H1 (cell line): Measurements from ENCODE around the gene GALNT2. TPM values are rescaled to one million over a fixed set of nuclear protein-coding genes. Genes with fewer than 3 reads are reported as not detected.

Experiments
- CTCF ChIA-PET: fragments of 300-600 bp; sonication (Branson Sonifier 250); formaldehyde crosslinking; loops from one replicate; lab custom pipeline; 2021; ENCODE audit not compliant: partially characterized antibody; lab: Charles Lee
- POLR2A ChIA-PET: fragments of 300-600 bp; sonication (Branson Sonifier 250); formaldehyde crosslinking; loops from one replicate; lab custom pipeline; 2021; ENCODE audit warnings: inconsistent platforms; ENCODE audit not compliant: partially characterized antibody; lab: Charles Lee
- DNase-seq, 2 experiments: peaks; one replicate each; pipeline versions ENCODE4 v3.0.0 to v3.0.0-alpha.2; 2010 to 2022; ENCODE audit warnings: low spot score in 2 of 2, low read depth in 1 of 2, mixed read lengths in 1 of 2
- FAIRE-seq: peaks from 2 replicates; lab custom pipeline; 2011; peaks lifted over from hg19 to GRCh38; lab: Jason Lieb, UNC
- H2AFZ ChIP-seq: 2 replicates; pipeline ENCODE4 v1.8.1; 2012; ENCODE audit warnings: low read length, inconsistent platforms
- H2AK5ac ChIP-seq: 2 replicates; pipeline ENCODE4 v1.6.1; 2013; ENCODE audit warnings: low read depth, low read length
- H2BK120ac ChIP-seq: replicated peaks from 2 replicates; pipeline ENCODE3; 2013; ENCODE audit warnings: low read depth, low read length, inconsistent platforms
- H2BK12ac ChIP-seq: 2 replicates; pipeline ENCODE4 v1.6.1; 2013; ENCODE audit warnings: low read depth, low read length
- H2BK15ac ChIP-seq: 2 replicates; pipeline ENCODE4 v1.6.1; 2013; ENCODE audit warnings: low read length
- H2BK20ac ChIP-seq: 2 replicates; pipeline ENCODE4 v1.6.1; 2013; ENCODE audit warnings: low read length
- H2BK5ac ChIP-seq: 2 replicates; pipeline ENCODE4 v1.6.1; 2013; ENCODE audit warnings: low read depth, low read length
- H3K14ac ChIP-seq: 2 replicates; pipeline ENCODE4 v1.6.1; 2013; ENCODE audit warnings: inconsistent platforms; ENCODE audit not compliant: insufficient read length
- H3K18ac ChIP-seq: 2 replicates; pipeline ENCODE4 v1.6.1; 2013; ENCODE audit warnings: low read length; ENCODE audit errors: extremely low read depth
- H3K23ac ChIP-seq: 2 replicates; pipeline ENCODE4 v1.6.1; 2013; ENCODE audit warnings: inconsistent platforms; ENCODE audit not compliant: insufficient read length
- H3K23me2 ChIP-seq: 2 replicates; pipeline ENCODE4 v1.6.1; 2013; ENCODE audit warnings: low read depth, low read length
- H3K27ac ChIP-seq: 2 replicates; pipeline ENCODE4 v1.6.1; 2011; ENCODE audit warnings: low read depth, low read length, inconsistent platforms
- H3K27me3 ChIP-seq, 4 experiments: replicated peaks in 1 of 4; 1 replicate in 1 of 4; 2 replicates in 3 of 4; pipeline versions ENCODE4 v1.6.1 to v1.8.1; 2011 to 2013; ENCODE audit warnings: low read length in 3 of 4, mild to moderate bottlenecking in 3 of 4, inconsistent platforms in 2 of 4, mixed read lengths in 2 of 4, moderate library complexity in 1 of 4; ENCODE audit not compliant: control insufficient read depth in 3 of 4, insufficient read depth in 3 of 4; ENCODE audit errors: extremely low read depth in 1 of 4
- H3K36me3 ChIP-seq, 4 experiments: 2 replicates each; pipeline versions ENCODE4 v1.6.1 to v1.8.1; 2011 to 2013; ENCODE audit warnings: mild to moderate bottlenecking in 4 of 4, low read length in 3 of 4, moderate library complexity in 2 of 4, control low read depth in 1 of 4, inconsistent platforms in 1 of 4; ENCODE audit not compliant: insufficient read depth in 4 of 4, control insufficient read depth in 2 of 4
- H3K4ac ChIP-seq: replicated peaks from 2 replicates; pipeline ENCODE3; 2013; ENCODE audit warnings: low read length, low read depth, mixed read lengths, inconsistent platforms; ENCODE audit not compliant: insufficient read length
- H3K4me1 ChIP-seq, 4 experiments: replicated peaks in 1 of 4; 1 replicate in 1 of 4; 2 replicates in 3 of 4; pipeline versions ENCODE4 v1.6.1 to v1.8.1; 2011 to 2013; ENCODE audit warnings: low read length in 3 of 4, inconsistent platforms in 2 of 4, mixed read lengths in 1 of 4; ENCODE audit not compliant: insufficient read depth in 4 of 4, control insufficient read depth in 3 of 4
- H3K4me2 ChIP-seq, 2 experiments: 2 replicates each; pipeline versions ENCODE4 v1.6.1 to v1.8.1; 2011 to 2013; ENCODE audit warnings: low read depth in 2 of 2, low read length in 2 of 2, control low read depth in 1 of 2, inconsistent platforms in 1 of 2, mild to moderate bottlenecking in 1 of 2; ENCODE audit not compliant: insufficient read depth in 1 of 2
- H3K4me3 ChIP-seq, 4 experiments: fragments of 200-600, 300-600 bp in 1 of 4; sonication (generic), shearing (Covaris generic), sonication (Bioruptor Twin) in 1 of 4; 2 replicates each; pipeline versions ENCODE4 v1.5.1 to v1.8.1; 2011 to 2016; ENCODE audit warnings: low read length in 4 of 4, low read depth in 3 of 4, control low read depth in 2 of 4, inconsistent platforms in 2 of 4, mild to moderate bottlenecking in 2 of 4, mixed read lengths in 1 of 4, moderate library complexity in 1 of 4; ENCODE audit not compliant: insufficient read depth in 2 of 4; ENCODE audit errors: extremely low read depth in 1 of 4
- H3K56ac ChIP-seq: replicated peaks from 2 replicates; pipeline ENCODE3; 2013; ENCODE audit warnings: low read depth, mild to moderate bottlenecking, mixed read lengths, low read length, inconsistent platforms; ENCODE audit not compliant: insufficient read length
- H3K79me1 ChIP-seq: 2 replicates; pipeline ENCODE4 v1.6.1; 2013; ENCODE audit warnings: low read depth, low read length, control low read depth
- H3K79me2 ChIP-seq, 2 experiments: 2 replicates each; pipeline versions ENCODE4 v1.6.1 to v1.8.1; 2012 to 2013; ENCODE audit warnings: low read length in 2 of 2, mild to moderate bottlenecking in 2 of 2, inconsistent platforms in 1 of 2; ENCODE audit not compliant: insufficient read depth in 2 of 2, control insufficient read depth in 1 of 2
- H3K9ac ChIP-seq, 4 experiments: replicated peaks in 1 of 4; 1 replicate in 1 of 4; 2 replicates in 3 of 4; pipeline versions ENCODE4 v1.6.1 to v1.8.1; 2011 to 2013; ENCODE audit warnings: low read depth in 3 of 4, low read length in 3 of 4, control low read depth in 2 of 4, mild to moderate bottlenecking in 2 of 4, moderate library complexity in 2 of 4, inconsistent platforms in 1 of 4; ENCODE audit errors: extremely low read depth in 1 of 4
- H3K9me3 ChIP-seq, 2 experiments: 2 replicates each; pipeline versions ENCODE4 v1.6.1 to v1.8.1; 2012 to 2013; ENCODE audit warnings: mild to moderate bottlenecking in 2 of 2, moderate library complexity in 2 of 2, control low read depth in 1 of 2, inconsistent platforms in 1 of 2, low read depth in 1 of 2, low read length in 1 of 2, mixed read lengths in 1 of 2; ENCODE audit not compliant: insufficient read depth in 2 of 2
- H4K20me1 ChIP-seq, 2 experiments: replicated peaks in 1 of 2; 2 replicates each; pipeline versions ENCODE3 to v1.8.1; 2011 to 2013; ENCODE audit warnings: inconsistent platforms in 2 of 2, low read length in 2 of 2, mild to moderate bottlenecking in 1 of 2; ENCODE audit not compliant: insufficient read depth in 2 of 2, control insufficient read depth in 1 of 2
- H4K5ac ChIP-seq: 2 replicates; pipeline ENCODE4 v1.6.1; 2013; ENCODE audit warnings: low read length, low read depth, mixed read lengths, inconsistent platforms; ENCODE audit not compliant: insufficient read length
- H4K8ac ChIP-seq: 2 replicates; pipeline ENCODE4 v1.8.0; 2013; ENCODE audit warnings: mild to moderate bottlenecking, moderate library complexity, low read length, inconsistent platforms; ENCODE audit not compliant: insufficient read depth; ENCODE audit errors: extremely low read depth
- H4K91ac ChIP-seq: replicated peaks from 2 replicates; pipeline ENCODE3; 2013; ENCODE audit warnings: low read length, mixed read lengths, inconsistent platforms; ENCODE audit not compliant: insufficient read length
- EGR1 ChIP-seq: IDR thresholded peaks from 2 replicates; pipeline ENCODE4 v1.6.1; 2011; ENCODE audit warnings: low read depth, low read length, borderline replicate concordance
- WGBS, 2 experiments: shearing (Covaris generic) in 1 of 2; methylation state at CpG; one replicate each; pipeline versions ENCODE4 v1.1.6 to v1.1.7; 2013 to 2015; ENCODE audit warnings: low lambda C conversion rate in 2 of 2, mixed read lengths in 2 of 2, inconsistent platforms in 1 of 2, low coverage in 1 of 2, missing lambda C conversion rate in 1 of 2; ENCODE audit not compliant: insufficient replicate concordance in 2 of 2, insufficient coverage in 1 of 2, insufficient read length in 1 of 2; ENCODE audit errors: extremely low coverage in 1 of 2, missing lambda C conversion rate in 1 of 2; 5-methylcytosine and 5-hydroxymethylcytosine counted together
- polyA plus RNA-seq, 7 experiments: library from polyadenylated mRNA; depleted of rRNA in 3 of 7; stranded (reverse) in 5 of 7; unstranded in 2 of 7; fragments of >200 nt in 5 of 7; fragments of 200-250 nt in 2 of 7; gene quantifications; 1 replicate in 5 of 7; 2 replicates in 1 of 7; 4 replicates in 1 of 7; pipeline versions ENCODE4 v1.2.1 to v1.2.3, GENCODE V29; 2011 to 2013; ENCODE audit warnings: missing spikeins in 2 of 7, mixed read lengths in 2 of 7
- total RNA-seq: library from RNA; stranded (reverse); fragmentation: NEBNext Ultra II Directional; extraction: Animal tissue kit (Norgen Biotek cat#: 25700); gene quantifications from 2 replicates; pipeline ENCODE4 v1.2.1, GENCODE V29; 2021

The GALNT2 gene
- total and polyA plus RNA-seq, 2 of the 8 experiments (the other 6 are each of a cell fraction or from before 2014, with no cell fraction given), result 34.5 to 75.3 TPM

DNA sequence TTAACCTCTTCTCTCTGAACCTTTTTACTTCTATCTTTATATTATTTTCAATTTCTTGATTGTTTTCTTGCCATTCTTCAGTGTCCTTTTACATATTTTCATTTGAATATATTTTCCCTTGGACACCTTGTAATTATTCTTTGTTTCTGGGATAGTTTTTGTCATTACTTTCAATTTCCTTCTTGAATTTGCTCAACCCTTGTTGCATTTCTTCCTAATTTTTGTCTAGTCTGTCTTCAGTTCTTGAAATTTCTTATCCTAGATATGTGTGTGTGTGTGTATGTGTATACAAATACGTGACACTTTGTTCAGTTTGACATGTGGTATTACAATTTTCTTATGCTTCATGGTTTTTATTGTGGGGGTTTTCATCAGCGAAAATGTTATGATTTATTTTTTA, 1.9 kb upstream of the GALNT2 start:
- no peak overlapping the region for H3K4ac ChIP-seq
- no peak overlapping the region for H2AFZ ChIP-seq
- H3K9ac ChIP-seq, result no peak overlapping the region
- no peak overlapping the region for H4K8ac ChIP-seq
- peaks cover 5 to 10% of the 10 kb centered on the region in 2 experiments for H4K20me1 ChIP-seq
- TF ChIP-seq EGR1, result no peak
- H2BK120ac ChIP-seq, result no peak overlapping the region
- H2BK12ac ChIP-seq, result no peak overlapping the region
- no peak for FAIRE-seq
- peaks cover 0 to 4% of the 10 kb centered on the region in 2 experiments; a peak in 1 of 4 replicates for H3K9me3 ChIP-seq
- 80% methylated on average over 2 of the region's 2 CpGs; no CpG with 5 or more reads in 1 of the 2 experiments for WGBS, 2 experiments
- no peak overlapping the region for H2AK5ac ChIP-seq
- no peak overlapping the region for H3K27ac ChIP-seq
- no peaks in the 10 kb centered on the region; the same call in 1 of the 2 replicates for H3K79me1 ChIP-seq
- peaks cover 0 to 22% of the 10 kb centered on the region in 2 experiments; a peak in 3 of 4 replicates for H3K79me2 ChIP-seq
- H3K56ac ChIP-seq, result no peak overlapping the region
- no peak overlapping the region for H4K91ac ChIP-seq
- H3K18ac ChIP-seq, result no peak overlapping the region
- H4K5ac ChIP-seq, result no peak overlapping the region
- CTCF ChIA-PET, result interaction anchor here (1.2 kb wide), 1 partner anchor 103 kb away, joined by 5 read pairs; no protein-coding TSS in a partner anchor
- H2BK20ac ChIP-seq, result no peak overlapping the region
- peaks cover 0 to 7% (median 0%) of the 10 kb centered on the region in 4 experiments; a peak in 1 of 7 replicates for H3K27me3 ChIP-seq
- no peak overlapping the region for H3K14ac ChIP-seq
- no peak overlapping the region for H2BK5ac ChIP-seq
- no peak overlapping the region for H3K23ac ChIP-seq
- no peak overlapping the region for H2BK15ac ChIP-seq
- H3K23me2 ChIP-seq, result peaks cover 8% of the 10 kb centered on the region; the same call in 1 of the 2 replicates
- no peak for DNase-seq
- H3K4me2 ChIP-seq, result no peak overlapping the region
- POLR2A ChIA-PET, result no interaction called here
- no peak overlapping the region for H3K4me3 ChIP-seq
- H3K36me3 ChIP-seq, result no peaks in the 10 kb centered on the region
- peaks cover 4 to 8% (median 7%) of the 10 kb centered on the region in 4 experiments; a peak in 4 of 7 replicates for H3K4me1 ChIP-seq
